GM19455 (cell line): ENCODE measurements around the gene GNG2.

Experiments
- ATAC-seq: cut with Tn5 transposase; IDR thresholded peaks from one replicate; pipeline ENCODE4 v1.9.1; 2021; ENCODE audit not compliant: unreplicated experiment

GNG2 gene

DNA sequence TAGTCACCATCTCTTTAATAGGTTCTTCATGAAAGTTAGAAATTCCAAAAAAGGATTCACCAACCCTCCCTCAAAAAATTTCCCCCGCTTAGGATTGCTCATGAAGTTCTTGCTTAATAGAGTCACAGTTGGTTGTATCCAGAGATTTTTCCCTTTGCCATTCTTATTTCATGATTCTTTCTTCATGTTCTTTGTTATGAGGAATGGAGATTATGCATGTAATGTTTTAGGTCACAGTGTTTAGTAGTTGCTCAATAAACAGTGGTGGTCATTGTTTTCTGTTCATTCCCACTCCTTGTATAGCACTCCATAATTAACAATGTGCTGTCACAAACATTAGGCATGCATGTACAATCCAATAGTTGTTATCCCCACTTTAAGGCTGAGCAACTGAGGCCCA lies 77.7 kb downstream of the GNG2 start:
- ATAC-seq = no peak

DNA sequence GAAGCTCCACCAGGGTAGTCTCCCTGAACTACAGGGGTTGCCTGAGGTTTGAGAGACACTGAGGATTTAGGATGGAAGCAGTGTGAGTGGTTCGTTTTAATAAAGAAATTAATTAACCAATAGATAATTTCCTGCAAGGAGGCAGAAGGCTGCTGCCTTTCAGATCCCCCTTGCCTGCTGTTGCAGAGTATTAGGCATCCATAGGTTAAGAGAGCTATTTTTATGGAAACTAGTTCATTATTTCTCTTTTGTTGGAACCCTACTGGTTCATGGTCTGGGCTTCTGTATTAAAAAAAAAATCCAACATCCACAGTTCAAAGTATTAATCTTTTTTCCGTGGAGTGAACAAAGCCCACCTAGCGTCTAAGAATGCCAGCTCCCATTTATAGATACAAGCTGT lies 78.4 kb downstream of the GNG2 start:
- ATAC-seq = no peak

DNA sequence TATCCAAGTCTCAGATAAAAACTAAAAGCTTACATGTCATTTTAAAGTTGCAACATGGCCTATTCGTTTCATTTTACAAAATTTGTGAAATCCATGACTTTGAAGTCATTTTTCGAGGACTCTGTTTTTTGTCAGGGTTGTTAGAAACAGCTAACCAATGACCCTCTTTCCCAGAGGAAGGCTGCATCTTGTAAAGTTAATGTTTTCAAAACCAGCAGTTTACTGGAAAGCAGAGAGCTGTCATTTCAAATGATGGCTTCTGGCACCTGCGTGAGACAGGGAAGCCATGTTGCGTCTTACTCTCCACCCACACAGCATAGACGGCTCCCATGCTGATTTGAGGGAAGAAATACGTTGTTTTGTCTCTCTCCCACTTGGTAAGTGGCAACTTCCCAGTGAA lies 78.8 kb downstream of the GNG2 start:
- ATAC-seq = no peak

- ATAC-seq = no peak
Observed at GRCh38 chr14:51939755-51940301, 79.4 kb downstream of the GNG2 start.

GRCh38 chr14:51942971-51943370 lies 82.6 kb downstream of the GNG2 start:
- no peak for ATAC-seq

DNA sequence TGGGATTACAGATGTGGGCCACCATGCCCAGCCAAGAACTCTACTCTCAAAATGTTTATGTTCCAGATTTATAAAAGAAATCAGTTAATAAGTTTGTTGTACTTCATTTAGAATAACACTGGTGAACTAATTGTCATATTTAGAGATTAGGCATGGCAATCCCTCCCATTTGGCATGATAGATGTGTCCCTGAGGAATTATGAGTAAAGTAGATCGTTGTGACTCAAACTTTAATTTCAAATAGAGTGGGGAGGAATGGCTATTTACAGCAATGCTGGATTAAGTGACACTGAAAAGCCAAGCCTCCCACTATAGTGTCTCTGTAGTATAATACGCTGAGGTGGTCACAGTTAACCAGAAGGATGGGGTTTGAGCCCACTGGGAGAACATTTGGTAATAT lies 89.6 kb downstream of the GNG2 start:
- no peak for ATAC-seq

DNA sequence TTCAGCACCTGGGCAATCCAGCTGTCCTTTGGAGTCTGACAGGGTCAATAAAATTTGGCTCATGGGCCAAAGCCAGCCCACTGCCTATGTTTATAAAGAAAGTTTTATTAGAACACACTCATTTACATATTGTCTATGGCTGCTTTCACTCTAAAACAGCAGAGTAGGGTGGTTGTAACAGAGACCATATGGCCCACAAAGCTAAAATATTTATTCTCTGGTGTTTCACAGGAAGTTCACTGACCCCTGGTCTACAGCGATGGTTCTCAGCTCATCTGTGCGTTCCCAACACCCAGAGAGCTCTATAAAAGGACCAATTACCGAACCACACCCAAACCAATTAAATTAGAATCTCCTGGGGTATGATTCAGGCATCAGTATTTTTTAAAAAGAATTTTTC lies 91.2 kb downstream of the GNG2 start:
- ATAC-seq = no peak

- ATAC-seq = no peak
Observed at GRCh38 chr14:51954031-51954430, 93.6 kb downstream of the GNG2 start.

- no peak for ATAC-seq
Observed at GRCh38 chr14:51954657-51955056, 94.2 kb downstream of the GNG2 start.

GRCh38 chr14:51957950-51958349 lies 97.5 kb downstream of the GNG2 start:
- ATAC-seq = no peak

DNA sequence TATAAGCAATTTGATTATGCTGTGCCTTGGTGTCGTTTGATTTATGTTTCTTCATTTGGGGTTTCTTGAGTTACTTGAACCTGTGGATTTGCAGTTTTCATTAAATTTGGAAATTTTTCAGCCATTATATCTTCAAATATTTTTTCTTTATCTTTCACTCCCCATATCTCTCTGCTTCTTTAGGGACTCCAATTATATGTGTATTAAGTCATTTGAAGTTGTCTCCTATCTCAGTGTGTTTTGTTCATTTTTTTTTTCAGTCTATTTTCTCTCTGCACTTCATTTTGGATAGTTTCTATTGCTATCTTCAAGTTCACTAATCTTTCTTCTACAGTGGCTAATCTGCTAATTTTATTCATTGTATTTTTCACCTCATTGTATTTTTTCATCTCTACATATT lies 99.5 kb downstream of the GNG2 start:
- ATAC-seq = no peak

DNA sequence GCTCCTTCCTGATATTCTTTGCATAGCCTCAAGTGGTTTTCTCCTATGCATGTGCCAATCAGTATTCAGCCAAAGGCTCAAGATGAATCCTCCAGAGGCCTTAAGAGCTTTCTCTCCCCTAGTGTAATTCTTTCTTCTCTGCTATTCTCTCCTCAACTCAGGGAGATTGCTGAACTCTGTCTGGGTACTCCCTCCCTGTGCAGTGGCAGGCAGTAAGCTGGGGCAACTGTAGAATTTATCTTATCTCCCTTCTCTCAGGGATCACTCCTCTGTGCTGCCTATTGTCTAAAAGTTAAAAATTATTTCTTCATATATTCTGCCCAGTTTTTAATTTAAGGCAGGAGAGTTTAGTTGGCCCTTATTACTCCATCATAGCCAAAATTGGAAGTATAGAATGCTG lies 100.5 kb downstream of the GNG2 start:
- no peak for ATAC-seq

- ATAC-seq = no peak
Observed at GRCh38 chr14:51962711-51963110, 102.3 kb downstream of the GNG2 start.

- ATAC-seq = no peak
Observed at GRCh38 chr14:51963286-51963685, 102.9 kb downstream of the GNG2 start.

DNA sequence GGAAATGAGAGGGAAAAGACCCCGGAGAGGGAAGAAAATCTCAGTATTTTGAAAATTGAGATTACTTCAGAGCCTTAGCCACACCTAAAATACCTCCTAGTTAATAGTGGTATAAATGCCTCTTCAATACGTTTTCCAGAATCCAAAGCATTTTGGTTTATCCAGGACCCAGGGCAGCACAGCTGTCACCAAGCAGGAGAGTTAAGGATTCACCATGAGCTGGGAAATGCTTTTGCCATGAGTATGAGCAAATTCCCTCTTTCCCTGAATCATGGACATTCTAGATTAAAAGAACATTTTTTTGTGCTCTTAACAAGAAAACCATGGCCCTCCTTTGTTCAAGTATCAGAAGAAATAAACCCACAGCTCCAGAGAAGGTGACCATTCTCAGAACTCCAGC lies 107.1 kb downstream of the GNG2 start:
- ATAC-seq = no peak

DNA sequence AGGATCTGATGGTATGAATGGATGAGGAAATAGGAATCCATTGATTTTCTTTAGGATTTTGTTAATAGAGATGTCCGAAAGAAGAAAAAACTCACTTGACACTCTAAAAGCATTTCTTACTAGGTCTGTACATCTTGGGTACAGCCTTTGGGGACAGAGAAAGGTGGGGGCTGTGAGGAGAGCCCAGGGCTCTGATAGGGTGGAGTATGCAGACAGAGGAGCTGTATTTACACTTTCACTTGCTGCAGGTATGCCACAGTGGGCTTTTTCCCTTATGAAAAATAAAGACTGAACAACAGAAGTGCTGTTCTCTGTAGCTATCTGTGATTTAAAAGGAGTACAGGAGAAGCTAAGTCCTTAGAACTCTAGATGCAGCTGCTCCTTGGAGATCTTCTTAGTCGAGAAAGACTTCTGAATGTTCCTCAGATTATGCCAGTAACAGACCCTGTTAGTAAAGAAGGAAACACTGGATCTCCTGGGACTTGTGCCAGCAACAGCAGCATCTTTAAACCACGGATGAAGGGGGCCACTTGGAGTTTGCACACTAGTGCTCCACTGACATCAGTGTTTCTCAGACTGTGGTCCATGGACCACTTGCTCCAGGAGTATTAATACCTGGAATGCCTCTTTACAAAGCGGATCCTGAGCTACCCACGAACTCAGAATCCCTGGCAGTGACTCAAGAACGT lies 109.6 kb downstream of the GNG2 start:
- ATAC-seq = no peak

DNA sequence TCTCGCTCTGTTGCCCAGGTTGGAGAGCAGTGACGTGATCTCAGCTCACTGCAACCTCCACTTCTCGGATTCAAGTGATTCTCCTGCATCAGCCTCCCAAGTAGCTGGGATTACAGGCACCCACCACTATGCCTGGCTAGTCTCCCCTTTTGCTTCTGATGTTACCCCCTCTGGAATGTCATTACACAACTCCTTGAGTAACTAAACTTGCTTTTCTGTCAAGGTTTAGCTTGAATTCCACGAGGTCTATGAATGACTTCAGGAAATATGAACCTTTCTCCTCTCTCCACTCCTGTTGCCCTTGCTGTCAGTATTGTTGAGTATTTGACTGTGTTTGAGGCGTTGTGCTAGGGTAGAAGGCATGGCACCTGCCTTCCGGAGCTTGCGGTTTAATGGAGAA lies 112.2 kb downstream of the GNG2 start:
- no peak for ATAC-seq

- no peak for ATAC-seq
Observed at GRCh38 chr14:51977075-51977474, 116.7 kb downstream of the GNG2 start.

- no peak for ATAC-seq
Observed at GRCh38 chr14:51978681-51979085, 118.3 kb downstream of the GNG2 start.

DNA sequence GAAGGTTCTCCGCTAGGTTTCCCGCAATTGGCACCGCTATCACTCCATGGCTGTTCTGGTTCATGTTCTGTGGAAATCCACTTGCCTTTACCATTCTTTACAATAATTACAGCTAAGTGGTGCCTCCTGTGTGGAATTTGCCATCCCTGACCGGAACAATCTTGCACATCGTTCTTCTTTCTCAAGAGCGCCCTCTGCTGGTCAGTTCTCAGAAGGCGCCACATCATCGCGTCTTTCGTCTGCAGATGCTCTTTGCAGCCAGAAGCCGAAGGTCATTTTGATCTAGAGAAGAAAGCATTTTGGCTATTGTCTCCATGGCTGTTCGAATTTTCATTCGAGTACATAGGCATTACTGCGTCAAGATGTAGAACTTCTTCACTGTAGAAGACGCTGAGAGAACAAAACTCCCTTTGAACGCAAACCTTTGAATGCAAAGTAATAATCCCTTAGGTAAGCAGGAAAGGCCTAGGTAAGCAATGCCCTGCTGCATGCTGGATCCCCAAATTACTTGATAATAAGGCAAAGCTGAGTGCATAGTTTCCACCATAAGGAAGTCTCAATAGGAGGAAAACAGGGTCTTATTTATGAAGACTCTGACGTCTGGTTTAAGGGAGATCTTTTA lies 118.8 kb downstream of the GNG2 start:
- no peak for ATAC-seq

- peak; percentile 56 for ATAC-seq
Observed at GRCh38 chr14:51981218-51981854, 120.9 kb downstream of the GNG2 start.

GRCh38 chr14:51988221-51988620 lies 127.8 kb downstream of the GNG2 start:
- ATAC-seq = no peak
